ENCODE measurements around the gene NMUR1.

Gene NMUR1

DNA sequence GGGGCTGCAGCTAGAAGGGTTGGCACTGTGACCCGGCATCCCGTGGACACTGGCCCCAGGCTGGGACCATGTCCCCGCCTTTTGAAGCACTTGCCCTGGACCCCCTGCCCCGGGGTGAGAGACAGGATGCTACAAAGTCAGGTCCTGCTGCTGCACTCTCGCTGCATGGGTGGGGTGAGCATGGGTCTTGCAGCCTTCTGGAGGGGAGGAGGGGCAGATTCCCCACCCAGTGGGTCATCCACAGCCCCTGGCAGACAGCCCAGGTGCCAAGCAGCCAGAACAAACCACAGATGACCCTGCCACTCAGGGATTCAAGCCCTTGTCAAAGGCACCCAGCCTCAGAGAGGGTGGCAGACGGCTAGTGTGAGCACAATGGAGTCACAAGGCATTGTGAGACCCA lies 5.7 kb upstream of the NMUR1 start:
- no peaks in the 10 kb centered on the region for H4K20me1 ChIP-seq (ENCODE audit: insufficient read depth, low read length)
- H3K79me2 ChIP-seq (ENCODE audit: low read length) = no peaks in the 10 kb centered on the region
- no peak for TF ChIP-seq EZH2phosphoT487 (IDR thresholded peaks at IDR 0.05; ENCODE audit: low read depth)
- TF ChIP-seq, protein P1, sequence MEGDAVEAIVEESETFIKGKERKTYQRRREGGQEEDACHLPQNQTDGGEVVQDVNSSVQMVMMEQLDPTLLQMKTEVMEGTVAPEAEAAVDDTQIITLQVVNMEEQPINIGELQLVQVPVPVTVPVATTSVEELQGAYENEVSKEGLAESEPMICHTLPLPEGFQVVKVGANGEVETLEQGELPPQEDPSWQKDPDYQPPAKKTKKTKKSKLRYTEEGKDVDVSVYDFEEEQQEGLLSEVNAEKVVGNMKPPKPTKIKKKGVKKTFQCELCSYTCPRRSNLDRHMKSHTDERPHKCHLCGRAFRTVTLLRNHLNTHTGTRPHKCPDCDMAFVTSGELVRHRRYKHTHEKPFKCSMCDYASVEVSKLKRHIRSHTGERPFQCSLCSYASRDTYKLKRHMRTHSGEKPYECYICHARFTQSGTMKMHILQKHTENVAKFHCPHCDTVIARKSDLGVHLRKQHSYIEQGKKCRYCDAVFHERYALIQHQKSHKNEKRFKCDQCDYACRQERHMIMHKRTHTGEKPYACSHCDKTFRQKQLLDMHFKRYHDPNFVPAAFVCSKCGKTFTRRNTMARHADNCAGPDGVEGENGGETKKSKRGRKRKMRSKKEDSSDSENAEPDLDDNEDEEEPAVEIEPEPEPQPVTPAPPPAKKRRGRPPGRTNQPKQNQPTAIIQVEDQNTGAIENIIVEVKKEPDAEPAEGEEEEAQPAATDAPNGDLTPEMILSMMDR (IDR thresholded peaks at IDR 0.05; ENCODE audit: low read depth, low read length) = no peak
- no peak overlapping the region for H3K4me2 ChIP-seq (ENCODE audit: low read length)
- no peak overlapping the region for H3K9ac ChIP-seq (ENCODE audit: low read length)
- H3K27me3 ChIP-seq (ENCODE audit: low read depth, low read length) = no peaks in the 10 kb centered on the region
- no peaks in the 10 kb centered on the region for H3K36me3 ChIP-seq (replicated peaks; ENCODE audit: low read depth, low read length)
- H3K4me1 ChIP-seq (ENCODE audit: low read length) = no peaks in the 10 kb centered on the region
- H2AFZ ChIP-seq (ENCODE audit: low read depth, low read length) = no peak overlapping the region
- no peak overlapping the region for H3K4me3 ChIP-seq (ENCODE audit: low read length)
- no peaks in the 10 kb centered on the region for H3K9me3 ChIP-seq (ENCODE audit: insufficient read depth, low read length)
- no peak overlapping the region for H3K27ac ChIP-seq (ENCODE audit: low read length)

DNA sequence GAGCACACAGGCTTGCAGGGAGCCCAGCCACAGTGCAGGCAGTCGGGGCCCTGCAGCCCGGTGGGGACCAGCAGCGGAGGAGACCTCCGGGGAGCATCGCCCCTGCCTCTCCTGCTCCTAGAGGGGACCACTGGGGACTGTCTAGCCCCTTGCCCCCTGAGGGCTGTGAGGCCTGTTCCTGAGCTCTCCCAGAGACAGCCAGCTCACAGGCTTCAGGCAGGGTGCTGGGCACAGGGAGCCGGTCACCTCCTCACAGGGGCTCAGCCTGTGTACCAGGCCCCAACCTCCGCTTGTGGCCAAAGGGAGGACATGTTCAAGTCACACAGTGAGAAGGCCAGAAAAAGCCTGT lies 3.5 kb upstream of the NMUR1 start:
- H3K9ac ChIP-seq (ENCODE audit: low read length) = no peak overlapping the region
- no peak overlapping the region for H3K4me3 ChIP-seq (ENCODE audit: low read length)
- no peaks in the 10 kb centered on the region for H3K4me1 ChIP-seq (ENCODE audit: low read length)
- no peaks in the 10 kb centered on the region for H3K79me2 ChIP-seq (ENCODE audit: low read length)
- no peak overlapping the region for H3K4me2 ChIP-seq (ENCODE audit: low read length)
- H3K36me3 ChIP-seq (replicated peaks; ENCODE audit: low read depth, low read length) = no peaks in the 10 kb centered on the region
- no peak overlapping the region for H2AFZ ChIP-seq (ENCODE audit: low read depth, low read length)
- H3K27ac ChIP-seq (ENCODE audit: low read length) = no peak overlapping the region
- no peaks in the 10 kb centered on the region for H3K9me3 ChIP-seq (ENCODE audit: insufficient read depth, low read length)
- H3K27me3 ChIP-seq (ENCODE audit: low read depth, low read length) = no peaks in the 10 kb centered on the region
- TF ChIP-seq, protein P1 (IDR thresholded peaks at IDR 0.05; ENCODE audit: low read depth, low read length) = no peak
- no peak for TF ChIP-seq EZH2phosphoT487 (IDR thresholded peaks at IDR 0.05; ENCODE audit: low read depth)
- no peaks in the 10 kb centered on the region for H4K20me1 ChIP-seq (ENCODE audit: insufficient read depth, low read length)

DNA sequence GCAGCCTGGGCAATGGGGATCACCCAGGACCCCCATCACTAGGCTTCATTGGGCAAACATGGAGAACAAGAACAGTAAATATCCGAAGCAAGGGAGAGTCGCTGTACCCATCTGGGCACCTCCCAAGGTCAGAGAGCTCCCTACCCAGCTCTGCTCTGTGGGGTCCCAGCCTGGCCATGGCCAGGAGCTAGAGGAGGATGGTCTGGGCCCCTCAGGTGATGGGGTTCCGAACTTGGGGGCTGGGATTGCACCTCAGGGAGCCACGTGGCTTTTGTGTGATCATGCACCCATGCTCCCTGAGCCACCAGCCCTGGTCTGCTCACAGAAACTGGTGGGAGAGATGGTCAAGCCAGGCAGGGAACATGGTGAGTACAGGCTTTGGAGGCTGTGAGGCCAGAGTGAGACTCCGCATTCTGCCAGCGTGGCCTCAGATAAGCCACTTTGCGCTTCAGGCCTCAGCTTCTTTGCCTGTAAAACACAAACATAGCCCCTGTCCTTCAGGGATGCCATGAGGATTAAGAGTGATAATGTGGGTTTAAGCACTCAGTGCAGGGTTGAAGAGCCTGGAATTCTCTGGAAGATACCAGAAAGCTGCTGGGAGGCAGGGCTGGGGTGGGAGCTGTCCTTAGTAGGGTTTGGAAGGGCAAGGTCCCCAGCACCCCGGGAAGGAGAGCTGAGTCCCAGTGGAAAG lies 3.0 kb upstream of the NMUR1 start:
- no peaks in the 10 kb centered on the region for H3K36me3 ChIP-seq (replicated peaks; ENCODE audit: low read depth, low read length)
- no peak overlapping the region for H3K4me3 ChIP-seq (ENCODE audit: low read length)
- no peaks in the 10 kb centered on the region for H3K9me3 ChIP-seq (ENCODE audit: insufficient read depth, low read length)
- H3K4me1 ChIP-seq (ENCODE audit: low read length) = no peaks in the 10 kb centered on the region
- TF ChIP-seq, protein P1 (IDR thresholded peaks at IDR 0.05; ENCODE audit: low read depth, low read length) = no peak
- TF ChIP-seq EZH2phosphoT487 (IDR thresholded peaks at IDR 0.05; ENCODE audit: low read depth) = no peak
- no peak overlapping the region for H3K9ac ChIP-seq (ENCODE audit: low read length)
- no peak overlapping the region for H3K4me2 ChIP-seq (ENCODE audit: low read length)
- no peaks in the 10 kb centered on the region for H3K79me2 ChIP-seq (ENCODE audit: low read length)
- H2AFZ ChIP-seq (ENCODE audit: low read depth, low read length) = no peak overlapping the region
- no peaks in the 10 kb centered on the region for H4K20me1 ChIP-seq (ENCODE audit: insufficient read depth, low read length)
- no peak overlapping the region for H3K27ac ChIP-seq (ENCODE audit: low read length)
- no peaks in the 10 kb centered on the region for H3K27me3 ChIP-seq (ENCODE audit: low read depth, low read length)

DNA sequence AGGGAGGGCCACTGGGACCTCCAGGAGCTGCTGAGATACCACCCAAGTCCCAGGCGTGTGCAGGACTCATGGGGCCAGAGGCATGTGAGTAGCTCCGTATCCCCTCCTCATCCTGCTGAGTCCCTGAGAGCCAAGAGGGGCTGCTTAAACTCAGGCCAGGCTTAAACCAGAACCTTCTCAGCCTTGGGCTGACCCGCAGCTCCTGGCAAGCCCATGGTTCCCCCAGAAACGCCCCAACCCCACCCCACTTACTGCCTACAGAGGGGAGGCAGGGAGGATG lies 2.5 kb upstream of the NMUR1 start:
- Histone ChIP-seq H3K27ac (ENCODE audit: low read length) (no peak overlapping the region), H3K9ac (ENCODE audit: low read length) (no peak overlapping the region), H4K20me1 (ENCODE audit: insufficient read depth, low read length) (no peaks in the 10 kb centered on the region), H3K4me2 (ENCODE audit: low read length) (no peak overlapping the region), H3K79me2 (ENCODE audit: low read length) (no peaks in the 10 kb centered on the region), H3K27me3 (ENCODE audit: low read depth, low read length) (no peaks in the 10 kb centered on the region), H3K9me3 (ENCODE audit: insufficient read depth, low read length) (no peaks in the 10 kb centered on the region), H3K4me3 (ENCODE audit: low read length) (no peak overlapping the region), H2AFZ (ENCODE audit: low read depth, low read length) (no peak overlapping the region), H3K36me3 (replicated peaks; ENCODE audit: low read depth, low read length) (no peaks in the 10 kb centered on the region), H3K4me1 (ENCODE audit: low read length) (no peaks in the 10 kb centered on the region)
- TF ChIP-seq EZH2phosphoT487 (IDR thresholded peaks at IDR 0.05; ENCODE audit: low read depth) = no peak
- TF ChIP-seq, protein P1 (IDR thresholded peaks at IDR 0.05; ENCODE audit: low read depth, low read length) = no peak
